GM15510 (cell line): ENCODE data around the gene NPTN.

Source experiments
- POLR2A ChIP-seq: IDR thresholded peaks from 3 replicates; pipeline ENCODE4 v1.6.1; 2011; ENCODE audit warnings: borderline replicate concordance; ENCODE audit not compliant: insufficient read length; ENCODE audit errors: extremely low read depth

Gene NPTN

GRCh38 chr15:73569361-73569760, 63.8 kb downstream of the NPTN start:
- no peak for TF ChIP-seq POLR2A

DNA sequence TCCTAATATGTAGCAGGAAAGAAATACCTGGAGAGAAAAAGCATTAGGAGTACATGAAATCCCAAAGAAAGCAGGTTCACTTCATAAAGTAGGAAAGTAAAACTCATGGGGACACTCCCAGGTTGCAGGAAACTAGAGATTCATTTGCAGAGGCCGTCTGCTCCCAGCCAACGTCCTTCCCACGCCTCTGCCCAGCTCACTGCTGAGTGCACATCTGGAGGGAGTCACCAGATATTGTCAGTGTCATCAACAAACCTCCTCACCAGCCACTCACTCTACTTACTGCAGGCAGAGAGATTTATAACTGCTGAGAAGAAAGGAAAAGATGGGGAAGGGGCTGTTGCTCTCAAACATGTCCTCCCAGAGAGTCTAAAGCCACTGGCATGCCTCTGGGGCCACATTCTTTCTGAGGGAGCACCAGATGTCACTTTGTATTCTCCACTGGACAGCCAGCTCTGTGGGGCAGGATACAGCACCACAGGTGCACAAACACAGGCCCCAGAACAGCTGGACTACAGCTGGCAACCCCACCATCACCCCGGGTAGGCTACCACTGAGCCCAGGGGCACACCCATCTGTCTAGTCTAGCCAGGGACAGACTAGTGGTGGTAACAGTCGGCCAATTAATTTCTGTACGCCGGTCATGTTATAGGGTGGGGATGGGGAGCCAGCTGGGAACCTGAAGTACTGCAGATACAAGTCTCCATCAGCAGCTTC, 64.5 kb downstream of the NPTN start:
- no peak for TF ChIP-seq POLR2A

DNA sequence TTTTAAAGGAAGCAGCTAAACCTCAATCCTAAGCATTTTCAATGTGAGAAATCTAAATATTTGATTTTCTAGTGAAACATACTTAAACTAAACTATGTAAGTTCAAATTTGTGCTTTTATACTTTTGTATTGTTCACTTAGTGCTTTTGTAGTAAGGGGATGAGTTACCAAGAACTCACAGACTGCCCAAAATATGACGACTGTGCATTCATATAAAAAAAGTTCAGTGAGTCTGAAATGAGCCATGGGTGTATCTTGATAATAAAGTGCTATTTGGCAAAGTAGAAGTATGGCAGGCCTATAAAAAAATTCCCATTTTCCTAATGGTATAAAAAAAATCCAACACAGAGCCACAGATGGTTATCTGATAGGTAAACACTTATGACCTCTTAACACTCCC, 66.2 kb downstream of the NPTN start:
- no peak for TF ChIP-seq POLR2A

GRCh38 chr15:73564255-73564654, 68.9 kb downstream of the NPTN start:
- no peak for TF ChIP-seq POLR2A

- TF ChIP-seq POLR2A = no peak
Measured at GRCh38 chr15:73560501-73561117, 72.6 kb downstream of the NPTN start.

GRCh38 chr15:73558529-73558928, 74.7 kb downstream of the NPTN start:
- no peak for TF ChIP-seq POLR2A

DNA sequence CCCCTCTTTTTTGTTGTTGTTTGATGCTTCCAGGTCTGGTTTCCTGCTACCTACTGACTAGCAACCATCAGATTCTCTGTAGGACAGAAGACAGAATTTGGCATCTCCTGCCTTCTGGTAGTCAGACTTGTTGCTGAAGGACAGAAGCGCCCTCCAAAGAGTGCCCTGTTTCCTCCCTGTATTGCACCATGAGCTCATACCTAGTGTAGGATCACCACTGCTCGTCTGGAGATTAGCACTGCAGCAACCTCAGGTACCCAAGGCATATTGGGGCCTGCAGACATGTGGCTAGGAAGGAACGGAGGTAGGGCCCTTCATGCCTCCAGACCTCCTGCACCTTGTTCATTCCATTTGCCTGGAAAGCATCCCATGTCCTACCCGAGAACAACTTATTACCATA, 78.1 kb downstream of the NPTN start:
- TF ChIP-seq POLR2A = no peak

- TF ChIP-seq POLR2A = no peak
Measured at GRCh38 chr15:73550190-73550589, 83.0 kb downstream of the NPTN start.

GRCh38 chr15:73541479-73541878, 91.7 kb downstream of the NPTN start:
- TF ChIP-seq POLR2A = no peak

GRCh38 chr15:73540161-73540560, 93.0 kb downstream of the NPTN start:
- no peak for TF ChIP-seq POLR2A

- TF ChIP-seq POLR2A = no peak
Measured at GRCh38 chr15:73539212-73540128, 93.7 kb downstream of the NPTN start.

DNA sequence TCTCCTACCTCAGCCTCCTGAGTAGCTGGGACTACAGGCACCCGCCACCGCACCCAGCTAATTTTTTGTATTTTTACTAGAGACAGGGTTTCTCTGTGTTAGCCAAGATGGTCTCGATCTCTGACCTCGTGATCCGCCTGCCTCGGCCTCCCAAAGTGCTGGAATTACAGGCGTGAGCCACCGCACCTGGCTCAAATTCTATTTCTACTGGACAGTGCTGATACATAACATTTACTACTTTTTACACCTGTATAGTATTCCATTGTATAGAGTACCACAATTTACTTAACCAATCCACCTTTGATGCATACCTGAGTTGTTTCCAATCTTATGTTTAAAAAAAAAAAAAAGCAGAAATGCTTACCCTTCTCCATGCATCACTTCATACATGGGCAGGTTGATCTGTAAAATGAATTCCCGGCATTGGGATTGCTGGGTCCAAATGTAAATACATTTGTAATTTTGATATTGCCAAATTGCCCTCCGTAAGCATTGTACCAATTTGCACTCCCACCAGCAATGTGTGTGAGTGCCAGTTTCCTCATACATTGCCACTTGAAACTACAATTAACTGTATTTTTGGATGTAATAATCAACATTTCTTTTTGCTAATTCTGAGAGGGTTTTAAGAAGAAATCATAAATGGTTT, 94.5 kb downstream of the NPTN start:
- no peak for TF ChIP-seq POLR2A

GRCh38 chr15:73538123-73538522, 95.1 kb downstream of the NPTN start:
- no peak for TF ChIP-seq POLR2A

- no peak for TF ChIP-seq POLR2A
Measured at GRCh38 chr15:73530649-73531048, 102.5 kb downstream of the NPTN start.

GRCh38 chr15:73527598-73527997, 105.6 kb downstream of the NPTN start:
- no peak for TF ChIP-seq POLR2A
